ENCODE measurements around the gene RDH5. TPM values are rescaled to one million over a fixed set of nuclear protein-coding genes. Genes with fewer than 3 reads are reported as not detected.

Gene RDH5
- total RNA-seq, 1 donor from 2014 or later = 2.3 TPM

DNA sequence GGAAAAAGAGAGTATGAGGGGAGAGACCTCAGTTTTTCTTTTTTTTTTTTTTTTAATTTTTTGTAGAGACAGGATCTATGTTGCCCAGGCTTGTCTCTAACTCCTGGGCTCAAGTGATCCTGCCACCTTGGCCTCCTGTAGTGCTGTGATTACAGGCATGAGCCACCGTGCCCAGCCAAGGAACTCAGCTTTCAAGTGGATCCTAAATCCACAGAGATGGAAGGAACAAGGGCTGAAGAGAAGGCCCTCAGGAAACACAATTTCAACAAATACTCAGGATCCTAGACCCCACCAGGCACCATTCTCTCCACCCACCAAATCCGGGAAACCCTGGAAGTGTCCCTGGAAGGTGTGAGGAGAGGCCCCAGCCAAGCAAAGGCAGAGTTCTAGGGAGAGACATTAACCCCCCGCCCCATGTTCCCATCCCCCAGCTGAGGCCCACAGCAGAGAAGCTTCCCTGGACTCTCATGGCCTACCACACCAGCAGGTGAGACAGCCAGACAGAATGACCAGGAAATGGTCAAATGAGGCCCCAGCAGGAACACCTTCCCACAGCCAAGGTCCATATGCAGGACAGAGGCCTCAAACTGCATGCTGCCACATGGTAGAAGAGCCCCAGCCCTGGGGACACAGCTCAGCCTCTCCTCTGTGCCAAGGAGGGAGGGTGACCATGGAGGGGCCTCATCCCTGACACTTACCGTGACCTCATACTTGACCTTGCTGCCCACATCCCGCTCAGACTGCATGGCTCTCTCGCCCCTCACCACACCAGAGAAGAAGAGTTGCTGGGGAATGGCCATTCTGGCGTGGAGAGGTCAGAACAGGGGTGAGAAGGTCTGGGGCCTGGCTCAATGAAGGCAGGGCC is 26.6 kb upstream of the RDH5 start:
- DNase-seq (ENCODE audit: low spot score) = peak; percentile 72

DNA sequence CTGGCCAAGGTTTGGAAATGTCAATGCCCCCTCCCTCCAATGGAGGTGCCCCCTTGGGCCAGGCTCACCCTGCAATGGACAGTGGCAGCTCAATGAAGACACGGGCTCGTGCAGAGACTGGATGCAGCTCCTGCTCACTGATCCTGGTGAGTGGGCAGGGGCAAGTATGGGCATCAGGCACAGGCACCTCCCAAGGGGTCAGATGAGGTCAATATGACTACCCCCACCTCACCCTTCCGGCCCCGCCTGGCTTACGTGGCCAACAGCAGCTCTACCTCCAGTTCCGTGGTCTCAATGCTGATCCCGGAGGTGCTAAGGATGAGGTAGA is 26.0 kb upstream of the RDH5 start:
- TF ChIP-seq, protein P1, sequence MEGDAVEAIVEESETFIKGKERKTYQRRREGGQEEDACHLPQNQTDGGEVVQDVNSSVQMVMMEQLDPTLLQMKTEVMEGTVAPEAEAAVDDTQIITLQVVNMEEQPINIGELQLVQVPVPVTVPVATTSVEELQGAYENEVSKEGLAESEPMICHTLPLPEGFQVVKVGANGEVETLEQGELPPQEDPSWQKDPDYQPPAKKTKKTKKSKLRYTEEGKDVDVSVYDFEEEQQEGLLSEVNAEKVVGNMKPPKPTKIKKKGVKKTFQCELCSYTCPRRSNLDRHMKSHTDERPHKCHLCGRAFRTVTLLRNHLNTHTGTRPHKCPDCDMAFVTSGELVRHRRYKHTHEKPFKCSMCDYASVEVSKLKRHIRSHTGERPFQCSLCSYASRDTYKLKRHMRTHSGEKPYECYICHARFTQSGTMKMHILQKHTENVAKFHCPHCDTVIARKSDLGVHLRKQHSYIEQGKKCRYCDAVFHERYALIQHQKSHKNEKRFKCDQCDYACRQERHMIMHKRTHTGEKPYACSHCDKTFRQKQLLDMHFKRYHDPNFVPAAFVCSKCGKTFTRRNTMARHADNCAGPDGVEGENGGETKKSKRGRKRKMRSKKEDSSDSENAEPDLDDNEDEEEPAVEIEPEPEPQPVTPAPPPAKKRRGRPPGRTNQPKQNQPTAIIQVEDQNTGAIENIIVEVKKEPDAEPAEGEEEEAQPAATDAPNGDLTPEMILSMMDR (IDR thresholded peaks at IDR 0.05) = no peak
- Mint-ChIP-seq H3K36me3 (ENCODE audit: low read depth) (peaks cover 4% of the 10 kb centered on the region), H3K27me3 (ENCODE audit: low read depth) (no peaks in the 10 kb centered on the region), H3K27ac (ENCODE audit: unreplicated experiment) (no peak overlapping the region), H3K4me3 (ENCODE audit: unreplicated experiment) (no peak overlapping the region), H3K4me1 (ENCODE audit: low read depth) (no peaks in the 10 kb centered on the region), H3K9me3 (ENCODE audit: low read depth) (no peaks in the 10 kb centered on the region)
- no peak for DNase-seq (ENCODE audit: low spot score)

More for the DNA sequence above, 26.6 kb upstream of the RDH5 start:
- no peaks in the 10 kb centered on the region for H3K27me3 Mint-ChIP-seq (ENCODE audit: low read depth)
- H3K36me3 Mint-ChIP-seq (ENCODE audit: low read depth) = peaks cover 4% of the 10 kb centered on the region
- no peak overlapping the region for H3K27ac Mint-ChIP-seq (ENCODE audit: unreplicated experiment)
- no peaks in the 10 kb centered on the region for H3K4me1 Mint-ChIP-seq (ENCODE audit: low read depth)
- TF ChIP-seq, protein P1 (IDR thresholded peaks at IDR 0.05) = no peak
- H3K9me3 Mint-ChIP-seq (ENCODE audit: low read depth) = no peaks in the 10 kb centered on the region
- H3K4me3 Mint-ChIP-seq (ENCODE audit: unreplicated experiment) = no peak overlapping the region

DNA sequence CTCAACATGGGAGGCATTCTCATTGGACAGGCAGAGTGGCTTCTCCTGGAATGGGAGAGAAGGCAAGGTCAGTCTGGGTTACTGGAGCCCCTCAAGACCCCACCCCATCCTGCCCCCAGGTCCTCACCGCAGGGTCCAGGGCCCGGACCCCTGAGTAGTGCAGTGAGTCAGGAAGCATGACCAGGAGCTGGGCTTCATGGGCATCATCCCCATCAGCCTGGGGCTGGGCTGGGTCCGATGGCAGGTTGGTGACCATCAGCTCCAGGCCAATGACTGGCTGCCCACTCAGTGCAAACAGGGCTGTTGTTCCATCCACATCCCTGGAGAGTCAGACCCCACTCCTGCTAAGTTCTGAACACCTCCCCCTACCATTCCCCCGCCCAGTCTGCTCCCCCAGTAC is 25.5 kb upstream of the RDH5 start:
- TF ChIP-seq, protein P1 (IDR thresholded peaks at IDR 0.05) = no peak
- peak; percentile 75 for DNase-seq (ENCODE audit: low spot score)
- Mint-ChIP-seq H3K27me3 (ENCODE audit: low read depth) (no peaks in the 10 kb centered on the region), H3K4me3 (ENCODE audit: unreplicated experiment) (no peak overlapping the region), H3K9me3 (ENCODE audit: low read depth) (no peaks in the 10 kb centered on the region), H3K36me3 (ENCODE audit: low read depth) (peaks cover 4% of the 10 kb centered on the region), H3K27ac (ENCODE audit: unreplicated experiment) (no peak overlapping the region), H3K4me1 (ENCODE audit: low read depth) (no peaks in the 10 kb centered on the region)

DNA sequence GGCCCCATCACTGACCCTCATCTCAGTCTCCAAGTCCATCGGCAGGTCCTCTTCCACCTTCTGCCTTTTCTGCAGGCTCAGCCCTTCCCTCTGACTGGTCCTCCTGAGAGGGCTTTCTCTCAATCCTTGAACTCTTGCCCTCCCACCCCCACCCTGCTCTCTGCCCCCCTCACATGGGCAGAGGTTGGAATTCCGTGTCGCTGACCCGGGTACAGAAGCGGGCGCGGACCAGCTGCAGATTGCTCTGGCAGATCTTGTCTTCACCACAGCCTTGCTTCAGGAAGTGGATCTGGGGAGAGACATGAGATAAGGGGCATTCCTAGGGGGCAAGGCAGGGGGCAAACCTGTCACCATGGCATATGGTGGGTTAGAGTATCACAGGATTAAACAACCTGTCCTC is 24.8 kb upstream of the RDH5 start:
- Mint-ChIP-seq H3K4me1 (ENCODE audit: low read depth) (no peaks in the 10 kb centered on the region), H3K36me3 (ENCODE audit: low read depth) (peaks cover 4% of the 10 kb centered on the region), H3K4me3 (ENCODE audit: unreplicated experiment) (no peak overlapping the region), H3K27me3 (ENCODE audit: low read depth) (no peaks in the 10 kb centered on the region), H3K9me3 (ENCODE audit: low read depth) (no peaks in the 10 kb centered on the region), H3K27ac (ENCODE audit: unreplicated experiment) (no peak overlapping the region)
- peak; percentile 35 for DNase-seq (ENCODE audit: low spot score)
- TF ChIP-seq, protein P1 (IDR thresholded peaks at IDR 0.05) = no peak

DNA sequence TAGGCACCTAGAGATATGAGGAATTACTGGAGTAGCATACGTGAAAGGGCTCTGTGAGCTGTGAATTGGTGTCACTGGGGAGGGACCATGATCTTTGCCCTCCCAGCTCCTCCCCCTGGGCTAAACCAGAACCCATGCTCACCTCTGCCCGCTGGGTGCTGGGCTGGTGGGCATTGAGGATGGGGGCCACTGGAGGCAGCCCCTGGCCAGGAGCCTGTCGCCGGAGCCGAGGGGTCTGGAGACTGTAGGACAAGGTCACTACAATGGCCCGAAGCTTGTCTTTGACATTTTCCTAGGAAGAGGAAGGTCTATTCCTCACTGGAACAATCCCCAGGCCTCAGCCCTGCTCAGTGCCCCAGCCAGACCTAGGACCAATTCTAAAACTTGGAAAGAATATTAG is 24.1 kb upstream of the RDH5 start:
- Mint-ChIP-seq H3K27me3 (ENCODE audit: low read depth) (no peaks in the 10 kb centered on the region), H3K4me3 (ENCODE audit: unreplicated experiment) (no peak overlapping the region), H3K36me3 (ENCODE audit: low read depth) (peaks cover 4% of the 10 kb centered on the region), H3K4me1 (ENCODE audit: low read depth) (no peaks in the 10 kb centered on the region), H3K27ac (ENCODE audit: unreplicated experiment) (no peak overlapping the region), H3K9me3 (ENCODE audit: low read depth) (no peaks in the 10 kb centered on the region)
- peak; percentile 66 for DNase-seq (ENCODE audit: low spot score)
- TF ChIP-seq, protein P1 (IDR thresholded peaks at IDR 0.05) = no peak
